Kidney (tissue), 14 donors: ENCODE results near the gene ERG28. TPM values are rescaled to one million over a fixed set of nuclear protein-coding genes. Genes with fewer than 3 reads are reported as not detected.
A peak's percentile ranks its signal among the peaks of the same experiment; 100 is the strongest.

Experiments used
- DNase-seq, 5 donors: peaks; one replicate each; pipeline ENCODE4 v3.0.0-alpha.2; 2013 to 2020
- FAIRE-seq: peaks from 2 replicates; lab custom pipeline; 2012; peaks lifted over from hg19 to GRCh38; lab: Jason Lieb, UNC
- H3K27ac ChIP-seq, 2 donors: one replicate each; pipeline ENCODE4 v1.7.0; 2013; ENCODE audit warnings: low read depth in 2 of 2, low read length in 2 of 2, inconsistent platforms in 1 of 2
- H3K27me3 ChIP-seq: one replicate; pipeline ENCODE4 v1.7.1; 2013; ENCODE audit warnings: low read length, inconsistent platforms; ENCODE audit not compliant: control insufficient read depth, insufficient read depth
- H3K36me3 ChIP-seq, 3 donors: one replicate each; pipeline versions ENCODE4 v1.7.0 to v1.7.1; 2013; ENCODE audit warnings: low read length in 3 of 3, control low read depth in 1 of 3, inconsistent platforms in 1 of 3; ENCODE audit not compliant: insufficient read depth in 3 of 3, control insufficient read depth in 2 of 3
- H3K4me1 ChIP-seq, 3 donors: one replicate each; pipeline versions ENCODE4 v1.7.0 to v1.7.1; 2013; ENCODE audit warnings: low read length in 3 of 3, inconsistent platforms in 1 of 3, low read depth in 1 of 3; ENCODE audit not compliant: control insufficient read depth in 2 of 3, insufficient read depth in 2 of 3
- H3K4me3 ChIP-seq, 3 donors: one replicate each; pipeline versions ENCODE4 v1.7.0 to v1.8.1; 2013; ENCODE audit warnings: low read length in 3 of 3, control low read depth in 1 of 3, inconsistent platforms in 1 of 3
- H3K9ac ChIP-seq, 3 donors: one replicate each; pipeline versions ENCODE4 v1.7.0 to v1.7.1; 2013; ENCODE audit warnings: low read length in 3 of 3, control low read depth in 1 of 3, inconsistent platforms in 1 of 3
- H3K9me3 ChIP-seq, 3 donors: one replicate each; pipeline versions ENCODE4 v1.7.0 to v1.7.1; 2013; ENCODE audit warnings: low read length in 3 of 3, control low read depth in 1 of 3, inconsistent platforms in 1 of 3; ENCODE audit not compliant: control insufficient read depth in 2 of 3, insufficient read depth in 1 of 3
- CTCF ChIP-seq: IDR thresholded peaks from 3 replicates; pipeline ENCODE4 v1.5.1; 2012; ENCODE audit warnings: mild to moderate bottlenecking, moderate library complexity, borderline replicate concordance; ENCODE audit not compliant: insufficient read depth; ENCODE audit errors: extremely low read depth
- intact Hi-C: fragments of 100-400 bp; cut with DNase I; formaldehyde crosslinking; loops from one replicate; pipeline ENCODE4 v1.11.1; 2022
- polyA plus RNA-seq: library from polyadenylated mRNA; stranded (reverse); fragments of 350-450 nt; fragmentation: Illumina TruSeq; extraction: RNeasy Lipid Tissue Mini Kit (QIAGEN cat#74804); gene quantifications from one replicate; pipeline ENCODE4 v1.2.3, GENCODE V29; 2014; ENCODE audit warnings: low read depth, low replicate concordance; ENCODE audit not compliant: insufficient read depth
- total RNA-seq: library from RNA; stranded (reverse); fragmentation: NEBNext Ultra II Directional; extraction: Animal tissue kit (Norgen Biotek cat#: 25700); gene quantifications from one replicate; pipeline ENCODE4 v1.2.1, GENCODE V29; 2021
- donor health status: control.
- donor health status: control.
- donor health status: control.
- donor health status: control.
- donor health status: control.
- donor health status: DM: yes; HTN: yes; CAD: no.
- donor health status: Normal renal cell carcinoma (clear cell type).

ERG28 gene
- total and polyA plus RNA-seq, 2 donors from 2014 or later = 17.9 to 34.8 TPM

- Histone ChIP-seq H3K27me3 (no peaks in the 10 kb centered on the region), H3K9ac (no peak overlapping the region), H3K4me3 (no peak overlapping the region), H3K4me1 (peaks cover 0 to 11% (median 4%) of the 10 kb centered on the region in 3 donors), H3K27ac (peak overlapping the region; percentile 7 to 18), H3K36me3 (peaks cover 0 to 12% (median 9%) of the 10 kb centered on the region in 3 donors), H3K9me3 (no peaks in the 10 kb centered on the region)
- no peak for TF ChIP-seq CTCF
- peak; percentile 73 to 95 (median 84) for DNase-seq
- no peak for FAIRE-seq
- intact Hi-C loops = no loop called here
These were observed 12.4 kb downstream of the ERG28 start for GRCh38 chr14:75648066-75648838.

- DNase-seq (no peak), FAIRE-seq (no peak)
- Histone ChIP-seq H3K9ac (no peak overlapping the region), H3K27ac (peak overlapping the region in 1 of 2 donors; percentile 18), H3K27me3 (no peaks in the 10 kb centered on the region), H3K9me3 (no peaks in the 10 kb centered on the region), H3K4me1 (peaks cover 0 to 11% (median 4%) of the 10 kb centered on the region in 3 donors), H3K36me3 (peaks cover 0 to 12% (median 9%) of the 10 kb centered on the region in 3 donors), H3K4me3 (no peak overlapping the region)
- TF ChIP-seq CTCF = no peak
- intact Hi-C loops = no loop called here
These were observed 13.0 kb downstream of the ERG28 start for GRCh38 chr14:75647640-75648039.

- peaks cover 0 to 11% (median 4%) of the 10 kb centered on the region in 3 donors for H3K4me1 ChIP-seq
- no peak for FAIRE-seq
- intact Hi-C loops = no loop called here
- no peak overlapping the region for H3K4me3 ChIP-seq
- H3K9ac ChIP-seq = no peak overlapping the region
- H3K36me3 ChIP-seq = peaks cover 0 to 9% (median 6%) of the 10 kb centered on the region in 3 donors
- H3K27ac ChIP-seq = no peak overlapping the region
- DNase-seq = no peak
- no peaks in the 10 kb centered on the region for H3K27me3 ChIP-seq
- H3K9me3 ChIP-seq = no peaks in the 10 kb centered on the region
- TF ChIP-seq CTCF = no peak
These were observed 13.9 kb downstream of the ERG28 start for GRCh38 chr14:75646762-75647161.
